A673 (cell line): ENCODE measurements around the gene REV1. TPM values are rescaled to one million over a fixed set of nuclear protein-coding genes. Genes with fewer than 3 reads are reported as not detected.

Source experiments
- BruUV-seq: library from RNA; stranded (reverse); fragments of 400-500 nt; replicated peaks from 2 replicates; lab custom pipeline; 2021; lab: Mats Ljungman, UMichigan
- CTCF ChIA-PET: fragments of 300-600 bp; sonication (Branson Sonifier 250); formaldehyde crosslinking; loops from one replicate; lab custom pipeline; 2022; ENCODE audit warnings: antibody characterized with exemption; lab: Charles Lee
- POLR2A ChIA-PET: fragments of 300-600 bp; sonication (Branson Sonifier 250); formaldehyde crosslinking; loops from one replicate; lab custom pipeline; 2022; ENCODE audit warnings: antibody characterized with exemption; ENCODE audit not compliant: low non-redundant PET; lab: Charles Lee
- DNase-seq: peaks from one replicate; pipeline ENCODE4 v3.0.0-alpha.2; 2015; ENCODE audit warnings: low spot score
- H3K27ac ChIP-seq: fragments of 200-600 bp; sonication (generic); 2 replicates; pipeline ENCODE4 v1.5.1; 2016; ENCODE audit warnings: mixed run types, low read depth, mild to moderate bottlenecking, mixed read lengths, antibody characterized with exemption, low read length; ENCODE audit not compliant: poor library complexity, severe bottlenecking
- H3K27me3 ChIP-seq: fragments of 200-600 bp; sonication (generic); replicated peaks from 2 replicates; pipeline ENCODE4 v1.6.1; 2017; ENCODE audit warnings: mixed run types, low read depth, mild to moderate bottlenecking, mixed read lengths, antibody characterized with exemption, low read length; ENCODE audit not compliant: insufficient read depth, poor library complexity
- H3K36me3 ChIP-seq: fragments of 200-600 bp; sonication (generic); 2 replicates; pipeline ENCODE4 v1.6.1; 2016; ENCODE audit warnings: mixed run types, mild to moderate bottlenecking, mixed read lengths, antibody characterized with exemption, low read length; ENCODE audit not compliant: insufficient read depth, poor library complexity, severe bottlenecking
- H3K4me1 ChIP-seq: fragments of 200-600 bp; sonication (generic); 2 replicates; pipeline ENCODE4 v1.6.1; 2017; ENCODE audit warnings: mixed run types, mild to moderate bottlenecking, mixed read lengths, antibody characterized with exemption, low read length; ENCODE audit not compliant: insufficient read depth, poor library complexity, severe bottlenecking
- H3K4me3 ChIP-seq: fragments of 200-600 bp; sonication (generic); 2 replicates; pipeline ENCODE4 v1.5.1; 2016; ENCODE audit warnings: low read depth, mixed run types, mild to moderate bottlenecking, mixed read lengths, low read length; ENCODE audit not compliant: poor library complexity, severe bottlenecking
- H3K9me3 ChIP-seq: fragments of 200-600 bp; sonication (generic); 2 replicates; pipeline ENCODE4 v1.6.1; 2016; ENCODE audit warnings: mixed run types, low read depth, mild to moderate bottlenecking, mixed read lengths, antibody characterized with exemption, low read length; ENCODE audit not compliant: poor library complexity, severe bottlenecking
- CTCF ChIP-seq: fragments of 300-800, 200-600 bp; sonication (generic); conservative IDR thresholded peaks from 2 replicates; pipeline ENCODE4 v1.5.1; 2017; ENCODE audit warnings: low read depth, mild to moderate bottlenecking, antibody characterized with exemption, low read length, moderate library complexity, mixed read lengths
- EZH2 ChIP-seq: fragments of 200-600 bp; sonication (generic); IDR thresholded peaks from 2 replicates; pipeline ENCODE4 v1.6.1; 2017; ENCODE audit warnings: borderline replicate concordance, low read depth, mild to moderate bottlenecking, mixed read lengths, antibody characterized with exemption, low read length; ENCODE audit not compliant: poor library complexity, severe bottlenecking
- intact Hi-C: fragments of 100-400 bp; cut with micrococcal nuclease; formaldehyde crosslinking; loops from one replicate; pipeline ENCODE4 v1.10.0; 2022; ENCODE audit not compliant: unreplicated experiment
- total RNA-seq: library from RNA; stranded (reverse); gene quantifications from 2 replicates; pipeline ENCODE4 v1.2.3, GENCODE V29; 2021

The REV1 gene
- total RNA-seq, 1 experiment from 2014 or later: 38.1 TPM

- BruUV-seq: no TSS peak
- no peaks in the 10 kb centered on the region for H3K9me3 ChIP-seq
Measured at GRCh38 chr2:99458529-99458928, 31.3 kb downstream of the REV1 start.

GRCh38 chr2:99451686-99452085, 38.1 kb downstream of the REV1 start:
- TF ChIP-seq EZH2: no peak
- TF ChIP-seq CTCF: no peak
- Histone ChIP-seq H3K27ac (no peak overlapping the region), H3K36me3 (peaks cover under 1% of the 10 kb centered on the region), H3K9me3 (no peaks in the 10 kb centered on the region), H3K27me3 (no peaks in the 10 kb centered on the region), H3K4me1 (no peaks in the 10 kb centered on the region), H3K4me3 (no peak overlapping the region)
- BruUV-seq: no TSS peak
- ChIA-PET POLR2A (no interaction called here), CTCF (no interaction called here)
- intact Hi-C loops: no loop called here
- no peak for DNase-seq

More at GRCh38 chr2:99458529-99458928, 31.3 kb downstream of the REV1 start:
- Histone ChIP-seq H3K27ac (no peak overlapping the region), H3K27me3 (no peaks in the 10 kb centered on the region), H3K4me1 (no peaks in the 10 kb centered on the region), H3K4me3 (no peak overlapping the region), H3K36me3 (peaks cover 24% of the 10 kb centered on the region)
- ChIA-PET POLR2A (no interaction called here), CTCF (no interaction called here)
- intact Hi-C loops: no loop called here
- no peak for DNase-seq
- no peak for TF ChIP-seq EZH2
- no peak for TF ChIP-seq CTCF

GRCh38 chr2:99451280-99451679, 38.5 kb downstream of the REV1 start:
- H3K27ac ChIP-seq: no peak overlapping the region
- no peaks in the 10 kb centered on the region for H3K27me3 ChIP-seq
- intact Hi-C loops: no loop called here
- H3K9me3 ChIP-seq: no peaks in the 10 kb centered on the region
- no peaks in the 10 kb centered on the region for H3K36me3 ChIP-seq
- H3K4me1 ChIP-seq: no peaks in the 10 kb centered on the region
- ChIA-PET POLR2A (no interaction called here), CTCF (no interaction called here)
- no peak for DNase-seq
- no TSS peak for BruUV-seq
- H3K4me3 ChIP-seq: no peak overlapping the region
- TF ChIP-seq CTCF (no peak), EZH2 (no peak)
